GM21723 (cell line): ENCODE data around the gene CLDND2.

ENCODE experiments used
- ATAC-seq: cut with Tn5 transposase; IDR thresholded peaks from one replicate; pipeline ENCODE4 v1.9.1; 2021; ENCODE audit warnings: mild to moderate bottlenecking, moderate library complexity; ENCODE audit not compliant: unreplicated experiment

The CLDND2 gene

GRCh38 chr19:51357952-51358351 is 10.9 kb downstream of the CLDND2 start:
- ATAC-seq: no peak

- no peak for ATAC-seq
Measured at GRCh38 chr19:51356159-51356801, 12.5 kb downstream of the CLDND2 start.

- ATAC-seq: no peak
Measured at GRCh38 chr19:51354742-51355148, 14.1 kb downstream of the CLDND2 start.

- no peak for ATAC-seq
Measured at GRCh38 chr19:51354103-51354741, 14.6 kb downstream of the CLDND2 start.

GRCh38 chr19:51352783-51353360 is 15.9 kb downstream of the CLDND2 start:
- no peak for ATAC-seq

- no peak for ATAC-seq
Measured at GRCh38 chr19:51351266-51351990, 17.4 kb downstream of the CLDND2 start.

- ATAC-seq: no peak
Measured at GRCh38 chr19:51347209-51347928, 21.4 kb downstream of the CLDND2 start.

- ATAC-seq: no peak
Measured at GRCh38 chr19:51346742-51347141, 22.1 kb downstream of the CLDND2 start.

GRCh38 chr19:51345076-51345620 is 23.7 kb downstream of the CLDND2 start:
- no peak for ATAC-seq

- no peak for ATAC-seq
Measured at GRCh38 chr19:51342631-51343569, 25.9 kb downstream of the CLDND2 start.

GRCh38 chr19:51341976-51342580 is 26.7 kb downstream of the CLDND2 start, which contains the start of gene VSIG10L:
Gene VSIG10L, minus strand, starts transcription at chr19:51342139. Its CDS starts 15 bp downstream, at chr19:51342124.
- no peak for ATAC-seq

GRCh38 chr19:51341066-51341465 is 27.7 kb downstream of the CLDND2 start:
- no peak for ATAC-seq

GRCh38 chr19:51339687-51340656 is 28.8 kb downstream of the CLDND2 start:
- peak; percentile 60 for ATAC-seq

GRCh38 chr19:51339313-51339686 is 29.5 kb downstream of the CLDND2 start:
- ATAC-seq: peak; percentile 20

- ATAC-seq: peak; percentile 54
Measured at GRCh38 chr19:51338563-51339312, 30.1 kb downstream of the CLDND2 start.

GRCh38 chr19:51337861-51338562 is 30.8 kb downstream of the CLDND2 start:
- no peak for ATAC-seq
